Renal pelvis (tissue), 4 donors: ENCODE measurements around the gene FNDC1. TPM values are rescaled to one million over a fixed set of nuclear protein-coding genes. Genes with fewer than 3 reads are reported as not detected.

Experiments used
- DNase-seq: peaks from one replicate; pipeline ENCODE4 v3.0.0-alpha.2; 2013
- polyA plus RNA-seq, 3 donors: library from polyadenylated mRNA; unstranded; fragments of 120-200 nt; gene quantifications; one replicate each; pipeline ENCODE4 v1.2.1, GENCODE V29; 2013; ENCODE audit not compliant: insufficient read length in 3 of 3

FNDC1 gene
- polyA plus RNA-seq, 3 donors, result 4.2 to 9.7 (median 9.4) TPM

- DNase-seq, result no peak
Observed at GRCh38 chr6:159203304-159204005, 34.3 kb downstream of the FNDC1 start.

- no peak for DNase-seq
Observed at GRCh38 chr6:159204605-159205004, 35.4 kb downstream of the FNDC1 start.

- no peak for DNase-seq
Observed at GRCh38 chr6:159212028-159212427, 42.8 kb downstream of the FNDC1 start.

DNA sequence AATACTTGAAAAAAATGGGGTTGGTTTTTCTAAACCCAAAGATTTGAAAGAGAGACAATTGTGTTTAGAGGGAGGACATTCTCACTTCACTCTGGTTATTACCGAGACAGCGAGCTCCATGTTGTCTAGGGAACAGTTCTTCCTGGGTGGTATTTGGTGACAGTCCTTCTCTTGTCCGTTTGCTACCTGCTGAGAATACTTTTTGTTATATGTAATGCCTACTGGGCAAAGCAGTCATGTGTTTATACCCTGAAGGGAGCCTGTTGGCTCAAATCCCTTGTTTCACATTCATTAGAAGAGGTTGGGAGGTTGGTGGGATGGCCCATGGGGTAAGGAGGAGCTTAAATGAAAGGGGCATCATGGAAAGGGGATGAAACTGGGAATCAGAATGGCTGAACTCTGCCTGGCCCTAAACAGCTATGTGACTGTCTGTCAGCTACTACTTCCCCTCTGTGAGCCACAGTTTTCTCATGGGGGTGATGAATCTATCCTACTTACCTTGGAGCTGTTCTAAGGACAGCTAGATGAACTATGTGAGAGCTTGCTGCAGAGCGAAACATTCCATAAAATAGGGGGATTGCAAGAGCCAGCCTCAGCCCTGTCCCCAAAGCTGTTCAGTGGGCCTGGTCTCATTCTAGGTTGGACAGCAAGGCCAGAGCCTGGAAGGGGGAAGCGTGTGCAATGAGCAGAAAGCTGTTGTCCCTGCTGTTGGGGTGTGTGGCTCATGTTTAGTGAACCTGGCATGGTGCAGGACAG is 43.5 kb downstream of the FNDC1 start:
- no peak for DNase-seq

DNA sequence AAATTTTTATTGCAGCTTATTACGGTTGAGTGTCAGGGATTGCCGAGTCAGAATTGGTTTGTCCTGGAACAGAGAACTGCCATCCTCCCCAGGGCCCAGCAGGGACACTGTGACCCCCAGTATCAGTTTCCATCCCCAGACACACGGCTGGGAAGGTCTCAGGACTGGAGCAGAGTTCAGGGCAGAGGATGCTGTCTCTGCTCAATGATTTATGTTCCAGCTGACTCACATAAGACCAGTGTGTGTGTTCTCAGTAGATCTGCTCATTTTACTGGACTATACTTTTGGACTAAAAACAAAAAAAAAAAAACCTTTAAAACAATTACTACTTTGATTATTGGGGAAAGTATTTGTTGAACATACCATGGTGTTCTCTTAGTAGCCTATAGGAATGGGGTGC is 44.2 kb downstream of the FNDC1 start:
- no peak for DNase-seq

DNA sequence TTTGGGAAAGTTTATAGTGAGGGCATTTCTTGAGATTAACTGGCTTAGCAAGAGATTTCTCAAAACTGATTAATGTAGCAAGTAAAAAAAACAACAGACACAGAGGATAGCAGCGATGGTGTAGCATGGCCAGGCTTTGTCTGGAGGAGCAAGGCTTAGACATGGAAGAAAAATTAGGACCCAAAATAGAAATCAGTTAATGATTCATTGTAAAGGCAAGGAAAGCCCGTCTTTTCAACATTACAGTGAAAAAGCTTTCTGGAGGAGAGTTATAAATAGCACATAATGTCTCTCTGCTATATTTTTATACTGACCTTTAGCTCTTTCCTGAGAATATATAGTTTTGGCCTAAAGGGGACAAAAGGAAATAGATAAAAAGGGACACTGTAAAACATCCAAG is 45.1 kb downstream of the FNDC1 start:
- no peak for DNase-seq

GRCh38 chr6:159217595-159218275 is 48.5 kb downstream of the FNDC1 start:
- DNase-seq, result no peak

DNA sequence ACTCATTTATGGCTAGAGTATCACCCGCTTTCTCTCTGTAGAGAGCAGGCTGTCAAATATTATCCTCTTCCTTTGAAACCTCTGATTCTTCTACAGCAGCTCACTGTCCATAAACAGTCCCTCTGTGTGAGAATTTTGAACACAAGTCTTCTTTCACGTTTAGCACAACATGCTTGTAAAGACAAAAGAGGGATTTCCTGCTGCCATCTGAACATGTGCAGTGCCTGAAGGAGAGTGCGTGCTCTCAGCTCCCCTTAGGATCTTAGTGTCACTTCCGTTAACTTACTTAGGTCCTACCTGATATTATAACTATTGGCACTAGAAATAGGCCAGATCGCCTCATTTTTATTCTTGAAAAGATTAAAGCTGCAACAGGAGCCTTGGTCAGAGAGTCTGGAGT is 50.9 kb downstream of the FNDC1 start:
- DNase-seq, result no peak

- no peak for DNase-seq
Observed at GRCh38 chr6:159221486-159222170, 52.4 kb downstream of the FNDC1 start.

- DNase-seq, result no peak
Observed at GRCh38 chr6:159224452-159224851, 55.3 kb downstream of the FNDC1 start.

DNA sequence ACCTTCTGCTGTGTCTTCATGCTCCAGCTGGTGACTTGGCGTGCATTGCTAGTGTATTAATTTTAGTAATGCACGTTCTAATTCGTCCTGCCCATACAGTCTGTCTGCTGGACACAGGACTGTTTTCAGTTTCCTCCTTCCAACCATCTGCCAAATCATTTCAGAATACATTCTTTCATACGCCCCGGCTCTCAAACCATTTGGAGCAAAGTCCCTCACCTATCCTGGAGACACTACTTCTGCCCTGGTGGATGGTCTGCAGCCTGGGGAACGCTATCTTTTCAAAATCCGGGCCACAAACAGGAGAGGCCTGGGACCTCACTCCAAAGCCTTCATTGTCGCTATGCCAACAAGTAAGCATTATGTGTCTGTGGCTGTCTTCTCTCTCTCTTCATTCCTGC is 60.5 kb downstream of the FNDC1 start:
- DNase-seq, result no peak

GRCh38 chr6:159232106-159232645 is 63.0 kb downstream of the FNDC1 start:
- no peak for DNase-seq

DNA sequence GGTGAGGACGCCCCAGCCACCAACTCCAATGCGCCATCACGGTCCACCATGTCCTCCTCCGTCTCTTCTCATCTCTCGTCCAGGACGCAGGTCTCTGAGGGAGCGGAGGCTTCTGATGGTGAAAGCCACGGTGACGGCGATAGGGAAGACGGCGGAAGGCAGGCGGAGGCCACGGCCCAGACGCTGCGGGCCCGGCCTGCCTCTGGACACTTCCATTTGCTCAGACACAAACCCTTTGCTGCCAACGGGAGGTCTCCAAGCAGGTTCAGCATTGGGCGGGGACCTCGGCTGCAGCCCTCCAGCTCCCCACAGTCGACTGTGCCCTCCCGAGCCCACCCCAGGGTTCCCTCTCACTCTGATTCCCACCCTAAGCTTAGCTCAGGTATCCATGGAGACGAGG is 63.6 kb downstream of the FNDC1 start:
- no peak for DNase-seq

DNA sequence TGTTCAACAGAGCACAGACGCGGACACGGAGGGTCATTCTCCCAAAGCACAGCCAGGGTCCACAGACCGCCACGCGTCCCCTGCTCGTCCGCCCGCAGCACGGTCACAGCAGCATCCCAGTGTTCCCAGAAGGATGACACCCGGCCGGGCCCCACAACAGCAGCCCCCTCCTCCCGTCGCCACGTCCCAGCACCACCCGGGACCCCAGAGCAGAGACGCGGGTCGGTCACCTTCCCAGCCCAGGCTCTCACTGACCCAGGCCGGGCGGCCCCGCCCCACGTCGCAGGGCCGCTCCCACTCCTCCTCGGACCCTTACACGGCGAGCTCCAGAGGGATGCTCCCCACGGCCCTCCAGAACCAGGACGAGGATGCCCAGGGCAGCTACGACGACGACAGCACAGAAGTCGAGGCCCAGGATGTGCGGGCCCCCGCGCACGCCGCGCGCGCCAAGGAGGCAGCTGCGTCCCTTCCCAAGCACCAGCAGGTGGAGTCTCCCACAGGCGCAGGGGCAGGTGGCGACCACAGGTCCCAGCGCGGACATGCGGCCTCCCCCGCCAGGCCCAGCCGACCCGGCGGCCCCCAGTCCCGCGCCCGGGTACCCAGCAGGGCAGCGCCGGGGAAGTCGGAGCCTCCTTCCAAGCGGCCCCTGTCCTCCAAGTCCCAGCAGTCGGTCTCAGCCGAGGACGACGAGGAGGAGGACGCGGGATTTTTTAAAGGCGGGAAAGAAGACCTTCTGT is 64.3 kb downstream of the FNDC1 start:
- DNase-seq, result no peak

DNA sequence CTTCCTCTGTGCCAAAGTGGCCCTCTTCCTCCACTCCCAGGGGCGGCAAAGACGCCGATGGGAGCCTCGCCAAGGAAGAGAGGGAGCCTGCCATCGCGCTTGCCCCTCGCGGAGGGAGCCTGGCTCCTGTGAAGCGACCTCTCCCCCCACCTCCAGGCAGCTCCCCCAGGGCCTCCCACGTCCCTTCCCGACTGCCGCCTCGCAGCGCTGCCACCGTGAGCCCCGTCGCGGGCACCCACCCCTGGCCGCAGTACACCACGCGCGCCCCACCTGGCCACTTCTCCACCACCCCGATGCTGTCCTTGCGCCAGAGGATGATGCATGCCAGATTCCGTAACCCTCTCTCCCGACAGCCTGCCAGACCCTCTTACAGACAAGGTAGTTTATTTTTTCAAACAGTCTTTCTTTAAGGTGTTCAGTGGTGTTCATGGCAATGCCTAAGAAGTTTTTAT is 64.9 kb downstream of the FNDC1 start:
- DNase-seq, result no peak

DNA sequence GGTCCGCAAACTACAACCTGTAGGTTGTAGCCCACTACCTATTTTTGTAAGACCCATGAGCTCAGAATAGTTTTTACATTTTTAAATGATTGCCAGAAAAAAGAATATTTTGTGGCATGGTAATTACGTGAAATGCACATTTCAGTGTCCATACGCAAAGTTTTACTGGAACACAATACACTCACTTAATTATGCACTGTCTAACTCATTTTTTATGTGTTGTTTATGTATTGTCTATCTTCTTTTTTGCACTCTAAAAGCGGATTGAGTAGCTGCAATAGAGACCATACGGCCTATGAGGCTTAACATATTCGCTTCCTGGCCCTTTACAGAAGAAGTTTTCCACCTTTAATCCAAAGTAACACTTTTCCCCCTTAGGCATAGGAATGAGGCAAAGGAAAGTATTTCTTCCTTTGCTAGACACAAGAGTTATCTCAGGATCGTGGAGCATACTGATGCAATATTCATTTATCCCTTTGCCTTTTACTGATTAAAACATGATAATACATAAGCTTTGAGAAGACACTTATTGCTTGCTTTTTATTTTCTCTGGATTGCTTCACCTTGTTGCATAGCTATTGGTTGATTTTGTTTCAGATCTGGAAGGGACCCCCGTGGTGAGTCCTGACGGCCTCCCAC is 69.8 kb downstream of the FNDC1 start:
- no peak for DNase-seq

- DNase-seq, result no peak
Observed at GRCh38 chr6:159249128-159249527, 79.9 kb downstream of the FNDC1 start.

DNA sequence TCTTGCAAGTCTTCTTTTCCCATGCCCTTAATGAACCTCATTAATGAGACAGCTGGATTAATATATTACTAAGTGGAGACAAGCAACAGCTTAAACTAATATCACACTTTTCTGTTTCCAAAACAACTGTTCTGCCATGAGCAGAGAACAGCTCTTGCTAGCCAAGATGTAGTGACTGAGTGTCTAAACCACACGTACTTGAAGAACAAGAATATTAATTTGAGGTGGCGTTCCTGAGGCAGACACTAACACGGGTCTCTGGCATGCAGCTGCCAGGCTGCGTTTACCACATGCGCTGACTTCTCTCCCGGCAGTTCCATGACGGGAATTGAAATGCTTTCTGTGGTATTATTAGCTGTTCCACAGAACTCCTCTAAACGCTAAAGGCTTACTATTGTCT is 80.6 kb downstream of the FNDC1 start:
- no peak for DNase-seq

- DNase-seq, result no peak
Observed at GRCh38 chr6:159250633-159251032, 81.4 kb downstream of the FNDC1 start.

DNA sequence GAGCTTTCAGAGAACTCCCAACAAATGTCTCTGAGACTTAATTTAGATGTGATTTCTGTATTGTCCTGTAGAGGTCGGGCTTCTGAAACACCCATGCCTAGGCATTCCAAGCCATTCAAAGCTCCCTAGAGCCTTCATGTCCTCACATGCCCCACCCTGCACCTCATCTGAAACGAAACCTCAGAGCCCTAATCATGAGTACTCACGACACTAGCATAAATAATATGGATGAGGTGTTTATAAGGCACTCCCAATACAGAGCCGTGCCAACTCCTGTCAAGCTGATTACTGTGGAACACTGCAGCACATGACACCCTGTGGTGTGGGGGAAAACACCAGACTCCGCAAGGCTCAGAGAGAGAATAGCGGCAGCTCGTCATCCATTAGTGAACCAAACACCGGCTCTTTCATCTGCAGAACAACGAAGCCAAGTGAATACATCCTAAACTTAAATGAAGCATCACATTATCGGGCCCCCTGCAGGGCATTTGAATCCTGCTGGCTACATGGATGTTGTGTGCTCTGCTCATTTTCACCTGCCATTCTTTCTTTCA is 83.8 kb downstream of the FNDC1 start:
- DNase-seq, result no peak

DNA sequence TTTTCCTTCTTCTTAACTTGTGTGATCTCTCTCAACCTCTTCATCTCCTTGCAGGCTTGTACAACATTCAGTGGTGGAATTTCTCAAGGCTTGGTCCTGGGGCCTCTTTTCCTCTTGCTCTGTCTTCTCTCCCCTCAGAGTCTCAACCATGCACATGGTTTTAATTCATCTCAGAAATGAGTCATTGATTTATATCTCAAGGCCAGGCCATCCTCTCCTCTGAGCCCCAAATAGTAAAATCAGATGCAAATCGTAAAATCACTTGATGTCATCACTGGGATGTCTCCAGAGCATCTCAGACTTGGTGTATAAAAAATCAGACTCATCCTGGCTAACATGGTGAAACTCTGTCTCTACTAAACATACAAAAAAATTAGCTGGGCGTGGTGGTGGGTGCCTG is 85.0 kb downstream of the FNDC1 start:
- no peak for DNase-seq
